NCI-H345 treated with DMSO at 0.1 percent for 48 hours (cell line): ENCODE measurements around the gene CAMTA1.
"Not testable (repeated sequence)": the region's sequence is repeated elsewhere in the genome, so short reads cannot be mapped to it uniquely, and the experiment has no call there.

ENCODE experiments used
- DNase-seq: peaks from one replicate; lab custom pipeline; 2025; ENCODE audit not compliant: unreplicated experiment; lab: John Stamatoyannopoulos, UW

The CAMTA1 gene

DNA sequence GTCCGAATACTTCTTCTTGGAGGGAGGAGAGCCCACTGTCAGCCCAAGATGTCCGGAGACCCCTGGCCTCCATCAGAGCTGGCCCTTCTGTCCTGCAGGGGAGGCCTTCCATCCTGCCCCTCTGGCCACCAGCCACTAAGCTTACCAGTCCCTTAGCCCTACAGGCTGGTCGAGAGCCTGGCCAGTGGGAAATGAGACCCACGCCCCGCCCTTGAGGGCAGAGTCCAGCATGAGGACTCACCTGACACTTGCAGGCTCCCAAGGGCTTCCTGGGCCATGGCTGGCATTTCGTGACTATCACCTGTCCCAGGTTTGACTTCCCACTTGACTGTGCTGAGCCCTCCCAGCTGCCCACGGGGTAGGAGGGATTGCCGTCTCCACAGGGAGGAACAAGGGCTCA lies 624.0 kb downstream of the CAMTA1 start:
- DNase-seq: no peak

GRCh38 chr1:7410156-7410555 lies 624.9 kb downstream of the CAMTA1 start:
- no peak for DNase-seq

GRCh38 chr1:7417618-7418017 lies 632.4 kb downstream of the CAMTA1 start:
- DNase-seq: not testable (repeated sequence)

- DNase-seq: no peak
These were observed 633.3 kb downstream of the CAMTA1 start for GRCh38 chr1:7418442-7419080.

DNA sequence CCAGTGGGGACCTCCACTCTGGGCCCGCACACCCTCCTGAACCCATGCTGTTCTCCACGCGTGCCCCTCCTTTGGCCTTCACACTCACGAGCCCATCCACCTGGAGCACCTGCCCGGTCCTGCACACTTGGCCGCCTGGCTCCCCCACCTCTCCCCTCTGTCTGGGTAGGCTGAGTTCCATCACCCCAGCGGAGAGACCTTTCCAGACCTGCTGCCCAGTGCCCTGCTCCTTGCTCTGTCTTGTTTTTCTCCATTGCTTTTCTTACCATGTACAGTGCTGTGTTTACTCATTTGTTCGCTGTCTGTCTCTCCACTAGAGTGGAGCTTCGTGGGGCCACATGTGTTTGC lies 634.8 kb downstream of the CAMTA1 start:
- no peak for DNase-seq

DNA sequence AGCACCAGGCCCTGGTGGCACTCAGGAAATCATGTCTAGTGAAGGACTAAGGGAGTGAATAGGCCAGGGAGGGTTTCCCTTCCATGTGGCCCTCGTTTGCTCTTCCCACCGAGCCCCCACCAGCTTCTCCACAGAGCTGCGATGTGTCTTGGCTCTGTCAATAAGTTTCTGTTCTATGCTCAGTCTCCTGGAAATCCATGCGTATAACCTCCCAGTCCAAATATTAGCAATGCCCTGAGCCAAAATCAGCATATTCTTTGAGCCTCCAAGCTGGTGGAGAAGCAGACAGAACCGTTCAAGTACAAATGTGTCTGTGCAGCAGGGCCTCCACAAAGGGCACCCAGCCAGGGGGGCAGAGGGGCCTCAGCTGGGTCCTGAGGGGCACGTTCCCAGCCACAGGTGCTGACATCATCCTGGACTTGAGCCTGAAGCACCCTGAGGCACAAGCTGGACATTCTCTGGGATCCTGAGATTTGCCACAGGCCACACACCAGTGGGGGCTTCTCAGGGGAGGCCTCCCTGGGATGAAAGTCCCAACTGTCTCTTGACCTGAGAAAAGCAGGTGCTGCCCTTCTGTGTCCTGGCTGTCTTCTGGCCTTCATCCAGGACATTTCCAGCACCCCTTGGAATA lies 635.3 kb downstream of the CAMTA1 start:
- no peak for DNase-seq

DNA sequence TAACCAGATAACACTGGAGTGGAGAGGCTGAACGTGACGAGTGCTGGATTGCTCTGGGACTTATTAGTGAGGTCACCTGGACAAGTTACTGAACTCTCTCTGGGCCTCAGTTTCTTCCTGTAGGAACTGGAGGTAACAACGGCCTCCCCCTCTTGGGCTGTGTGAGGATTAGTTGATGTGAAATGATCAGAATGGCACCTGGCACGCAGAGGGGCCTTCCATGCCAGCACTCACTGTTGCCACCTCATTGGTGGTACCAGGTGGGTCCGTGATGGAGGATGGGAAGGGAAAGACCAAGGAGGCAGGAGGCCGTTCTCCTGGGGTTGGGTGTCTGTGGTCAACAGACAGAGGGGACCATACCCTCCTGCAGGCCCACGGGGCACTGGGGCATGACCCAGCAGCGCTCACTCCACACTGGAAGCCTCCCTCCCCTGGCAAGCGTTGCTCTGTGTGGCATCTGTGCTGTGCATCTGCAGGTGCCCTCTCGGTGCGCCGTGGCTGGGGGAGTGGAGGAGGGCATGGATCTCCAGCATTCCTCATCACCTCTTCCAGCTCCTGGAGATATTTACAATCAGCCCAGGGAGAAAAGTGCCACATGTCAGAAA lies 636.3 kb downstream of the CAMTA1 start:
- no peak for DNase-seq

DNA sequence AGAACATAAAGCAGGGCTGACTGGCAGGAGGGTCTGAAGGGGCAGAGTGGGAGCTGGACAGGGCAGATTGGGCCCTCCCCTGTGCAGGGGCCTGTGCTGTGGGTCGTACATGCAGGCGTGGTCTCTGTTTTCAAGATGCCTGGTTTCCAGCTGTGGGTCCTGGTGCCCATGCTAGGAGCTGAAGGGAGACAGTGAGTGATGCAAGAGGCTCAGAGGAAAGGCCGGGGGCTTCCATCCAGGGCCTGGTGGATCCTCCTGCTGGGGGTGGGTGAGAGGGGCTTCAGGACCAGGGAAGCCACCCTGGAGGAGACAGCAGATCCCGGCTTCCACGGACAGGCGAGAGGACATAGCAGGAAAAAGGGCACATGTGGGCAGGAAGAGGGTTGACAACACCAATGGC lies 636.8 kb downstream of the CAMTA1 start:
- no peak for DNase-seq

DNA sequence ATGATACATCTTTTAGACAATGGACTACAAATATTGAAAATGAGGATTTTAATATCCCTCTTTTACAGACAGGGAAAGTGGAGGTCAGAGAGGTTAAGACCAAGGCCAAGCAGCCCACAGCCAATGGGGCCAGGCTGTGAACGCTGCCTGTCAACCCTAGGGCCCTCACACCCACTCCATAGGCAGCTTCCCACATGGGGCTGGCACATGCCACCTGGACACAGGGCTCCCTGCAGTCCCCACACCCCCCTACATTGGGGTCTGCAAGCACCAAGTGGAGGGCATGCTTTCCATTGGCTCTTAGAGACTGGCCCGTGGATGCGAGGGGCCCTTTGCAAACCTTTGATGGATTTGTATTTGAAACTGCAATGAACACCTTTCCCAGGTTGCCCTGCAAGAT lies 637.3 kb downstream of the CAMTA1 start:
- no peak for DNase-seq

GRCh38 chr1:7422966-7423365 lies 637.7 kb downstream of the CAMTA1 start:
- peak; percentile 45 for DNase-seq

DNA sequence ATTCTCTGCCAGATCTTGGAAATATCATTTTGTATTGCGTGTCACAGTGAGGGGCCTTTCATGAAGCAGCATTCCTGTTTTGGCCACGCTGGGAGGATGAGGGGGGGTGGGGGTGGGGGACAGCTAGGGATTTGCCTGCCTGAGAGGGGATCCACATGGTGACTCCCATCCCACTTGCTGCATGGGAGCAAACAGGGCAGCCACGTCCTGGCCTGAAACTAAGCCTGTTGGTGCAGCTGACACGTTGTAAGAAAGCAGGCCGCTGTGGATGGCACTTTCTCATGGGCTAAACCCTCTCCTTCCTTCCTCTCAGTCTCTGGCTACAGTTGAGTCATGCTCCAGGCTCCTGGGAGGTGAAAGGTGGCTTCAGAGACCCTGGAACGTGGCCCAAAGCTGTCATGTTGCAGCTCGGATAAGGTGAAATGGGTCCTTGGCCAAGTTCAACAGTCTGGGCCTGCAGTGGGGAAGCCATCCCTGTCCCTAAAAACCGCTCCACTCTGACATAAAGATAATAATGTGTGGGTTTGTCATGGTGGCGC lies 639.2 kb downstream of the CAMTA1 start:
- no peak for DNase-seq

DNA sequence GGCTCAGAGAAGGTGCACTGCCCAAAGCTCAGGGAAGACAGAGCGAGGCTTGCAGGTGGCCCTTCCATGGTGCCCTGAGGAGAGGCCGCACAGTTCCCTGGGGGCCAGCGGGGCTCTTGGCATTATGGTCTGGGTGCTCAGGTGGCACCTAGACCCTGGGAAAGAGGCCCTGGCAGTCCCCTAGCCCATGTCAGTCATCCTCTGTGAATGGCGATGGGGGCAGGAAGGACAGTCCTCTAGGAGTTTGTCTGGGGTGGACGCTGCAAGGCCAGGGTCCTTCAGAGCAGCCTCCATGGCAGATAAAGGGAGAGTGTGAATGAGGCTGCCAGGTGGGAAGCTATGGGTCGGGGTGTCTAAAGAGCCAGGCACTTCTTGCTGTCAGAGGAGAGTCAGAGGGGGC lies 640.0 kb downstream of the CAMTA1 start:
- no peak for DNase-seq

- no peak for DNase-seq
These were observed 640.5 kb downstream of the CAMTA1 start for GRCh38 chr1:7425771-7426170.

DNA sequence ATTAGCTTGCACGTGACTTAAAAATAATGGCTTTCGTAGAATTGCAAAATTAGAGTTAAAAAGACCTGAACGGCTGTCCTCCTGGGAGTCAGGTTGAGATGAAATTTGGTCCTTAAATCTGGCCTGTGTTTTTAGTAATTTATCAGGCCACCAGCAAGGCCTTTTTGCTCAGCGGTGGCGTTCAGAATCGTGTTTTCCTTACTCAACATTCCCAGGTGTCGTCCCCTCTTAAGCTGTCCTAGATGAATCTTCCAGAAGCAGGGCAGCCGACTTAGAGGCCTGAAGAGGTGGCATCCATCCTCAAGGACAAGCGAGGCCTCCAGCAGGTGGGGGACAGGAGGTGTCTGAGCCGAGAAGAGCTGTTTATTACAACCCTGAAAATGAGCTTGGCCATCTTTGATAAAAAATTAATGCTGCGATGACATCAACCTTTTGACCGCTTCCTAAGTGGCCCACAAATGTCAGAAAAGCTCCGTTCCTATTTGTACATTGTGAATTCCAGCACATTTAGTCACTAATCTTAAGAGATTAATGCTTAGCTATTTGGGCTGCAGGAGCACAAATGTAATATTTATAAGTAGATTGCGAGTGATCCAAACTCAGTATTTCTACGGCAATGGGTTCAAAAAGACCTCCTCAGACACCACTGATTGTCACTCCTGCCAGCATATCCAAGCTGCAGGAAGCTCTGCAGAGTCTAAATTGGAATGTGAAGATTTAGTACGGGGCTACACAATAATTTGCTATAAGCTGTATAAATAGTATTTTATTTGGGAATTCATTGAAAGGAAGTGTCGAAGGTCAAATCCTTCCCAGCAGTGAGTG lies 641.7 kb downstream of the CAMTA1 start:
- no peak for DNase-seq

DNA sequence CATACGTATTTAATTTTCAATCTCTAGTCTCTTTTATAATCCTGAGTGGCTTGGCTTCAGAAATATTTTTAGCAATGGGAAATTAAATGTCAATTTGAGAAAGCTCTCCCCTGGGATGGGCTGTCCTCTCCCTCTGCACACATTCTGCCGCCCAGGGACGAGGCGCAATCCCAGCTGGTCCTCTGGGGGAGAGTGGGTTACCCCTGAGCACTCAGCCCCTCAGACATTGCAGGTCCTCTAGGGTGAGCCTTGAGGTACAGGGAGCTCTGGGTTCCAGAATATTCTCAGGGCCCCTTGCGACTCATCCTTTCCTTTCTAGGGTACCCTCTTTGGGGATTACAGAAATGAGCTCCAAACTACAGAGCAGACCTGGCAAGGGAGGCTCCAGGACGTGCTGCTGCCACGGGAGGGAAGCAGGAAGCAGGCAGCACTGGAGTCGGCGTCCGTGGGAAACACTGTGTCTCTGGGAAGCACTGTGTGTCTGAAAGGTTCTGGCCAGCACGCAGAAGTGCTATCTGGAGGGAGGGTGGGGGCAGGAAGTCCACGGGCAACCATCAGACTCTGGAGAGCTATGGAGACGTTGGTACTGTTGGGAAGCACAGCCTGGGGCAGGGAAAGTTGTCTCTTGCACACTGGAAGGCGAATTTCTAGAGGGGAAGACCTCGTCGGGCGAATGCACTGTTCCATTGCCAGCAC lies 642.5 kb downstream of the CAMTA1 start:
- no peak for DNase-seq

GRCh38 chr1:7429290-7429689 lies 644.0 kb downstream of the CAMTA1 start:
- DNase-seq: no peak

DNA sequence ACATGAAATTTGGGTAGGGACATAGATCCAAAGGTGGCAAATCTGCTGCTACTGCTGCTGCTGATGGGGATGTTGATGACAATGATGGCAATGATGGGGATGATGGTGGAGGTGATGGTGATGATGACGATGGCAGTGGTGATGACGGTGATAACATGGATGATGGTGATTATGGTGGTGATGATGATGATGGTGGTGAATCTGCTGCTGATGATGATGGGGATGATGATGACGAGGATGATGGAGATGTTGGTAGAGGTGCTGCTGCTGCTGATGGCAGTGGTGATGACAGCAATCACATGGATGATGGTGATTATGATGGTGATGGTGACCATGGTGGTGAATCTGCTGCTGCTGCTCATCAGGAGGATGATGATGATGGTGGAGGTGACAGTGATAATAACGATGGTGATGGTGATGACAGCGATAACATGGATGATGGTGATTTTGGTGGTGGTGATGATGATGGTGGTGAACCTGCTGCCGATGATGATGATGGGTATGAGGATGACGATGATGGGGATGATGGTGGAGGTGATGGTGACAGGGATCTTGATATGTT lies 644.9 kb downstream of the CAMTA1 start:
- no peak for DNase-seq

GRCh38 chr1:7430691-7431090 lies 645.4 kb downstream of the CAMTA1 start:
- no peak for DNase-seq

GRCh38 chr1:7432102-7432899 lies 647.0 kb downstream of the CAMTA1 start:
- DNase-seq: no peak

GRCh38 chr1:7432900-7433380 lies 647.7 kb downstream of the CAMTA1 start:
- DNase-seq: no peak
